HepG2 (cell line): ENCODE data around the gene PGAP3. TPM values are rescaled to one million over a fixed set of nuclear protein-coding genes. Genes with fewer than 3 reads are reported as not detected.

Experiments
- ATF7 ChIP-seq, 2 experiments: fragments of 450-650 bp in 1 of 2; sonication (generic) in 1 of 2; formaldehyde crosslinking in 1 of 2; IDR thresholded peaks; 2 replicates each; pipeline versions ENCODE4 v1.4.0 to v1.6.1; 2016 to 2020; ENCODE audit warnings: antibody characterized with exemption in 1 of 2, mild to moderate bottlenecking in 1 of 2, missing genetic modification reagents in 1 of 2
- BRD4 ChIP-seq: sonication (generic); formaldehyde crosslinking; IDR thresholded peaks from 2 replicates; pipeline ENCODE4 v1.4.0; 2020; ENCODE audit warnings: missing genetic modification reagents
- EEA1 ChIP-seq: sonication (generic); formaldehyde crosslinking; IDR thresholded peaks from 2 replicates; pipeline ENCODE4 v1.5.1; 2020; ENCODE audit warnings: mild to moderate bottlenecking, missing genetic modification reagents, borderline replicate concordance
- KDM6A ChIP-seq: IDR thresholded peaks from 2 replicates; pipeline ENCODE4 v1.6.1; 2016; ENCODE audit warnings: low read depth
- KMT2B ChIP-seq: IDR thresholded peaks from 2 replicates; pipeline ENCODE4 v1.6.1; 2016; ENCODE audit warnings: missing genetic modification reagents, missing compliant biosample characterization
- MATR3 ChIP-seq: sonication (generic); formaldehyde crosslinking; IDR thresholded peaks from 2 replicates; pipeline ENCODE4 v1.4.0; 2020; ENCODE audit warnings: missing genetic modification reagents
- NFYB ChIP-seq: sonication (generic); formaldehyde crosslinking; IDR thresholded peaks from 2 replicates; pipeline ENCODE4 v1.4.0; 2020; ENCODE audit warnings: missing genetic modification reagents
- PCBP2 ChIP-seq: fragments of 200-400 bp; formaldehyde crosslinking; optimal IDR thresholded peaks from 2 replicates; pipeline ENCODE3; 2018; ENCODE audit warnings: low read length, low read depth; ENCODE audit not compliant: poor library complexity, severe bottlenecking
- RBFOX2 ChIP-seq: fragments of 200-400 bp; formaldehyde crosslinking; IDR thresholded peaks from 2 replicates; pipeline ENCODE4 v1.6.1; 2017; ENCODE audit warnings: low read depth, mild to moderate bottlenecking, low read length
- SETDB1 ChIP-seq: sonication (generic); formaldehyde crosslinking; IDR thresholded peaks from 2 replicates; pipeline ENCODE4 v1.5.1; 2020; ENCODE audit warnings: missing genetic modification reagents, mild to moderate bottlenecking, borderline replicate concordance
- SMAD9 ChIP-seq: sonication (generic); formaldehyde crosslinking; IDR thresholded peaks from 2 replicates; pipeline ENCODE4 v1.5.1; 2020; ENCODE audit warnings: mild to moderate bottlenecking, missing genetic modification reagents
- SOX13 ChIP-seq, 3 experiments: fragments of 450-650 bp in 1 of 3; sonication (generic) in 1 of 3; formaldehyde crosslinking in 1 of 3; IDR thresholded peaks in 2 of 3; conservative IDR thresholded peaks in 1 of 3; 2 replicates each; pipeline versions ENCODE4 v1.5.0 to v1.6.1; 2016 to 2020; ENCODE audit warnings: antibody characterized with exemption in 1 of 3, mild to moderate bottlenecking in 1 of 3, missing compliant biosample characterization in 1 of 3, missing genetic modification reagents in 1 of 3, moderate library complexity in 1 of 3
- TCF7L2 ChIP-seq: IDR thresholded peaks from 2 replicates; pipeline ENCODE4 v1.6.1; 2011; ENCODE audit warnings: mild to moderate bottlenecking, low read depth, low read length, moderate library complexity
- YY1 ChIP-seq: IDR thresholded peaks from 2 replicates; pipeline ENCODE4 v1.6.1; 2011; ENCODE audit warnings: low read length, low read depth, moderate library complexity, mild to moderate bottlenecking; ENCODE audit not compliant: insufficient read depth, insufficient replicate concordance
- ZFP36 ChIP-seq: fragments of 150-350 bp; IDR thresholded peaks from 2 replicates; pipeline ENCODE4 v1.6.1; 2018; ENCODE audit warnings: borderline replicate concordance, low read length, low read depth; ENCODE audit not compliant: partially characterized antibody
- ZFX ChIP-seq: sonication (generic); formaldehyde crosslinking; IDR thresholded peaks from 2 replicates; pipeline ENCODE4 v1.4.0; 2020; ENCODE audit warnings: mild to moderate bottlenecking, low read depth, missing genetic modification reagents, moderate library complexity
- ZNF17 ChIP-seq: sonication (generic); formaldehyde crosslinking; IDR thresholded peaks from 2 replicates; pipeline ENCODE4 v1.5.0; 2020; ENCODE audit warnings: mild to moderate bottlenecking, missing genetic modification reagents
- ZNF256 ChIP-seq: sonication (generic); formaldehyde crosslinking; conservative IDR thresholded peaks from 2 replicates; pipeline ENCODE4 v1.4.0; 2020; ENCODE audit warnings: missing genetic modification reagents
- ZNF543 ChIP-seq: sonication (generic); formaldehyde crosslinking; IDR thresholded peaks from 2 replicates; pipeline ENCODE4 v1.4.0; 2020; ENCODE audit warnings: mild to moderate bottlenecking, missing genetic modification reagents
- ZNF572 ChIP-seq: sonication (generic); formaldehyde crosslinking; IDR thresholded peaks from 2 replicates; pipeline ENCODE4 v1.5.1; 2020; ENCODE audit warnings: mild to moderate bottlenecking, missing genetic modification reagents
- ZNF629 ChIP-seq: sonication (generic); formaldehyde crosslinking; conservative IDR thresholded peaks from 2 replicates; pipeline ENCODE4 v1.5.0; 2020; ENCODE audit warnings: missing genetic modification reagents
- ZNF766 ChIP-seq: sonication (generic); formaldehyde crosslinking; IDR thresholded peaks from 2 replicates; pipeline ENCODE4 v1.5.0; 2020; ENCODE audit warnings: missing genetic modification reagents, borderline replicate concordance
- ZNF878 ChIP-seq: sonication (generic); formaldehyde crosslinking; IDR thresholded peaks from 2 replicates; pipeline ENCODE4 v1.8.1; 2023; ENCODE audit warnings: mild to moderate bottlenecking, missing genetic modification reagents, moderate library complexity
- polyA plus RNA-seq, 8 experiments: library from polyadenylated mRNA; depleted of rRNA in 3 of 8; stranded (reverse) in 7 of 8; unstranded in 1 of 8; fragments of >200 nt; fragmentation: Illumina TruSeq in 4 of 8; extraction: Trizol in 4 of 8; gene quantifications; 2 replicates each; pipeline versions ENCODE4 v1.2.1 to v1.2.3, GENCODE V29; 2011 to 2016; ENCODE audit warnings: low read depth in 4 of 8, missing spikeins in 1 of 8, mixed read lengths in 1 of 8; ENCODE audit not compliant: insufficient read depth in 1 of 8
- total RNA-seq, 5 experiments: library from RNA; depleted of rRNA; stranded (reverse); fragments of >200 nt; fragmentation: Illumina TruSeq; extraction: Trizol; gene quantifications; 2 replicates each; pipeline ENCODE4 v1.2.3, GENCODE V29; 2016; ENCODE audit warnings: low read depth in 1 of 5
- TF ChIP-seq, protein P1 (sequence below): sonication (generic); formaldehyde crosslinking; IDR thresholded peaks from 2 replicates; pipeline ENCODE4 v1.8.0; 2022; ENCODE audit warnings: mild to moderate bottlenecking, missing genetic modification reagents, borderline replicate concordance
- TF ChIP-seq, protein P2 (sequence below): sonication (generic); formaldehyde crosslinking; IDR thresholded peaks from 2 replicates; pipeline ENCODE4 v1.5.0; 2020; ENCODE audit warnings: mild to moderate bottlenecking, missing genetic modification reagents, moderate library complexity
- TF ChIP-seq, protein P3 (sequence below): sonication (generic); formaldehyde crosslinking; IDR thresholded peaks from 2 replicates; pipeline ENCODE4 v1.4.0; 2020; ENCODE audit warnings: low read depth, mild to moderate bottlenecking, missing genetic modification reagents

PGAP3 gene
- total and polyA plus RNA-seq, 2 of the 13 experiments (the other 11 are each of a cell fraction or from before 2014, with no cell fraction given): 11.9 to 14.6 TPM

DNA sequence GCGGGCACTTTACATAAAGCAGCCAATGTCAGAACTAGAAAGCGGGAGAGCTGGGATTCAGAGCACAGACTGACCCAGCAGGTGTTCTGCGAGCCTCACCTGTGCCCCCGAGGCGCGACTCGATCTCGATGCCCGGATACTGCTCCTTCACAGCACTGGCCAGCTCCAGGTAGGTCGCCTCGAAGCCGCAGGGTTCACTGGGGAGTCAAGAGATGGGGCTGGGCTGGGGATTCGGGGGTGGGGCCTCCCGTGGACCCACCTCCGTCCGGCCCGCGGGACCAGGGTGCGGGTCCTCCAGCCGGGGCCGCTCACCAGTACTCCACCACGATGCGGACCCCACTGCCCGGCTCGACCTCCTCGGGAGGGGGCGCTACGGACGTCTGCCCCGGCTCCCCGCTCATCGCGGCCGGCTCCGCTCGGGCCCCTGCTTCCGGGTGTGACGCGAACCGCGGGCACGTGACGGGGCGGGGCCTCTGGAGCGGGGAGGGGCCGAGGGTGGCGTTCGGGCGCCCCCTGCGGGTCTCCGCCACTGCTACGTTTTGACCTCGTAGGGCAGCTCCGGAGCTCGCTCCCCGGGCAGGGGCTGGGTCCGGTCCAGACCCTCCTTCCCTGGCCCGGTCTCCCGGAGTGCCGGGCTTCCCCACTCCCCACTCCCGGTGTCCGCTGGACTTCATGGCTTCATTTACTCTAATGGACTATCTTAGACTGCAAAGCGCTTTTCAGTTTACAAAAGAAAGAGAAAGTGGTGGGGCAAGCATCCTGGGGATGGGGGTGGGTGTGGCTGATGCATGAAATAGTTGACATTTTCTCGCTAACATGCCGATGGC, 42.5 kb upstream of the PGAP3 start, which contains the start of gene MIEN1 (continued):
- TF ChIP-seq, protein P1, sequence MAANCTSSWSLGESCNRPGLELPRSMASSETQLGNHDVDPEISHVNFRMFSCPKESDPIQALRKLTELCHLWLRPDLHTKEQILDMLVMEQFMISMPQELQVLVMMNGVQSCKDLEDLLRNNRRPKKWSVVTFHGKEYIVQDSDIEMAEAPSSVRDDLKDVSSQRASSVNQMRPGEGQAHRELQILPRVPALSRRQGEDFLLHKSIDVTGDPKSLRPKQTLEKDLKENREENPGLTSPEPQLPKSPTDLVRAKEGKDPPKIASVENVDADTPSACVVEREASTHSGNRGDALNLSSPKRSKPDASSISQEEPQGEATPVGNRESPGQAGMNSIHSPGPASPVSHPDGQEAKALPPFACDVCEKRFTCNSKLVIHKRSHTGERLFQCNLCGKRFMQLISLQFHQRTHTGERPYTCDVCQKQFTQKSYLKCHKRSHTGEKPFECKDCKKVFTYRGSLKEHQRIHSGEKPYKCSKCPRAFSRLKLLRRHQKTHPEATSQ: peak; percentile 87
- no peak for TF ChIP-seq ZNF17 (CRISPR knock-in tag)
- TF ChIP-seq SOX13 (IDR thresholded peaks at IDR 0.05): no peak
- TF ChIP-seq SOX13 (CRISPR knock-in tag; conservative IDR thresholded peaks at IDR 0.05 in 1 of 2, IDR thresholded peaks at IDR 0.05 in 1 of 2): peak in 1 of 2 experiments; percentile 65; a peak in 2 of 4 replicates
- TF ChIP-seq, protein P2, sequence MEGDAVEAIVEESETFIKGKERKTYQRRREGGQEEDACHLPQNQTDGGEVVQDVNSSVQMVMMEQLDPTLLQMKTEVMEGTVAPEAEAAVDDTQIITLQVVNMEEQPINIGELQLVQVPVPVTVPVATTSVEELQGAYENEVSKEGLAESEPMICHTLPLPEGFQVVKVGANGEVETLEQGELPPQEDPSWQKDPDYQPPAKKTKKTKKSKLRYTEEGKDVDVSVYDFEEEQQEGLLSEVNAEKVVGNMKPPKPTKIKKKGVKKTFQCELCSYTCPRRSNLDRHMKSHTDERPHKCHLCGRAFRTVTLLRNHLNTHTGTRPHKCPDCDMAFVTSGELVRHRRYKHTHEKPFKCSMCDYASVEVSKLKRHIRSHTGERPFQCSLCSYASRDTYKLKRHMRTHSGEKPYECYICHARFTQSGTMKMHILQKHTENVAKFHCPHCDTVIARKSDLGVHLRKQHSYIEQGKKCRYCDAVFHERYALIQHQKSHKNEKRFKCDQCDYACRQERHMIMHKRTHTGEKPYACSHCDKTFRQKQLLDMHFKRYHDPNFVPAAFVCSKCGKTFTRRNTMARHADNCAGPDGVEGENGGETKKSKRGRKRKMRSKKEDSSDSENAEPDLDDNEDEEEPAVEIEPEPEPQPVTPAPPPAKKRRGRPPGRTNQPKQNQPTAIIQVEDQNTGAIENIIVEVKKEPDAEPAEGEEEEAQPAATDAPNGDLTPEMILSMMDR (CRISPR knock-in tag): peak; percentile 93
- TF ChIP-seq BRD4 (CRISPR knock-in tag): no peak
- TF ChIP-seq MATR3 (CRISPR knock-in tag): no peak
- TF ChIP-seq ZFX (CRISPR knock-in tag): peak; percentile 82
- TF ChIP-seq ZNF256 (CRISPR knock-in tag): no peak; the same call in 1 of the 2 replicates
- no peak for TF ChIP-seq SETDB1 (CRISPR knock-in tag)
- peak; percentile 85; the same call in 1 of the 2 replicates for TF ChIP-seq KMT2B
- TF ChIP-seq EEA1 (CRISPR knock-in tag): 0 out of 2 replicates have a peak, but pooled peaks have one; percentile 65
- no peak; the same call in 1 of the 2 replicates for TF ChIP-seq ZNF572 (CRISPR knock-in tag)
- TF ChIP-seq ZFP36: no peak
- TF ChIP-seq ZNF543: no peak; the same call in 1 of the 2 replicates
- TF ChIP-seq ZNF766 (CRISPR knock-in tag): 0 out of 2 replicates have a peak, but pooled peaks have one; percentile 50
- TF ChIP-seq ZNF629 (CRISPR knock-in tag): no peak
- TF ChIP-seq YY1: peak; percentile 82
- peak; percentile 30; the same call in 1 of the 2 replicates for TF ChIP-seq ZNF878 (CRISPR knock-in tag)
- TF ChIP-seq KDM6A: no peak
- no peak for TF ChIP-seq PCBP2
- 0 out of 2 replicates have a peak, but pooled peaks have one; percentile 28 for TF ChIP-seq SMAD9 (CRISPR knock-in tag)
- no peak for TF ChIP-seq TCF7L2
- peak; percentile 93 for TF ChIP-seq RBFOX2
- no peak for TF ChIP-seq ATF7 (IDR thresholded peaks at IDR 0.05)
- TF ChIP-seq ATF7 (CRISPR knock-in tag; IDR thresholded peaks at IDR 0.05): peak; percentile 73
- peak; percentile 34 for TF ChIP-seq NFYB (CRISPR knock-in tag)
- TF ChIP-seq, protein P3, sequence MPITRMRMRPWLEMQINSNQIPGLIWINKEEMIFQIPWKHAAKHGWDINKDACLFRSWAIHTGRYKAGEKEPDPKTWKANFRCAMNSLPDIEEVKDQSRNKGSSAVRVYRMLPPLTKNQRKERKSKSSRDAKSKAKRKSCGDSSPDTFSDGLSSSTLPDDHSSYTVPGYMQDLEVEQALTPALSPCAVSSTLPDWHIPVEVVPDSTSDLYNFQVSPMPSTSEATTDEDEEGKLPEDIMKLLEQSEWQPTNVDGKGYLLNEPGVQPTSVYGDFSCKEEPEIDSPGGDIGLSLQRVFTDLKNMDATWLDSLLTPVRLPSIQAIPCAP (CRISPR knock-in tag): no peak
